Smooth muscle cell (in vitro differentiated cells): ENCODE measurements around the gene PPP1R14C. TPM values are rescaled to one million over a fixed set of nuclear protein-coding genes. Genes with fewer than 3 reads are reported as not detected.

ENCODE experiments used
- DNase-seq: peaks from one replicate; lab custom pipeline; 2025; ENCODE audit not compliant: unreplicated experiment; lab: John Stamatoyannopoulos, UW
- H2AFZ ChIP-seq: fragments of 200-600 bp; sonication (generic); 2 replicates; pipeline ENCODE4 v1.6.0; 2016; ENCODE audit warnings: antibody characterized with exemption, low read depth, mild to moderate bottlenecking
- H3F3A ChIP-seq: fragments of 200-600 bp; sonication (generic); 2 replicates; pipeline ENCODE4 v1.6.0; 2017; ENCODE audit warnings: antibody characterized with exemption, low read depth
- H3K27ac ChIP-seq: fragments of 200-600 bp; sonication (generic); 2 replicates; pipeline ENCODE4 v1.5.1; 2016; ENCODE audit warnings: low read depth, mild to moderate bottlenecking
- H3K27me3 ChIP-seq: fragments of 200-600 bp; sonication (generic); 2 replicates; pipeline ENCODE4 v1.6.1; 2016; ENCODE audit warnings: low read depth, mild to moderate bottlenecking
- H3K36me3 ChIP-seq: fragments of 200-600 bp; sonication (generic); 2 replicates; pipeline ENCODE4 v1.5.1; 2016; ENCODE audit warnings: low read depth
- H3K4me1 ChIP-seq: fragments of 200-600 bp; sonication (generic); 2 replicates; pipeline ENCODE4 v1.5.1; 2016; ENCODE audit warnings: low read depth
- H3K4me2 ChIP-seq: fragments of 200-600 bp; sonication (generic); 2 replicates; pipeline ENCODE4 v1.6.0; 2016; ENCODE audit warnings: mild to moderate bottlenecking
- H3K4me3 ChIP-seq: fragments of 200-600 bp; sonication (generic); 2 replicates; pipeline ENCODE4 v1.5.1; 2016; ENCODE audit warnings: mild to moderate bottlenecking
- H3K79me2 ChIP-seq: fragments of 200-600 bp; sonication (generic); 2 replicates; pipeline ENCODE4 v1.6.0; 2016; ENCODE audit warnings: low read depth, mild to moderate bottlenecking
- H3K9ac ChIP-seq: fragments of 200-600 bp; sonication (generic); 2 replicates; pipeline ENCODE4 v1.6.0; 2016; ENCODE audit warnings: low read depth
- H3K9me3 ChIP-seq: fragments of 200-600 bp; sonication (generic); replicated peaks from 2 replicates; pipeline ENCODE4 v1.5.1; 2016; ENCODE audit warnings: low read depth
- H4K20me1 ChIP-seq: fragments of 200-600 bp; sonication (generic); 2 replicates; pipeline ENCODE4 v1.6.0; 2016; ENCODE audit warnings: low read depth
- CTCF ChIP-seq: fragments of 200-600 bp; sonication (generic); IDR thresholded peaks from 2 replicates; pipeline ENCODE4 v1.5.1; 2017; ENCODE audit warnings: borderline replicate concordance, mild to moderate bottlenecking, antibody characterized with exemption; ENCODE audit not compliant: insufficient read depth, poor library complexity, severe bottlenecking
- WGBS: methylation state at CpG from one replicate; pipeline ENCODE4 v1.1.7; 2016; ENCODE audit warnings: low lambda C conversion rate; 5-methylcytosine and 5-hydroxymethylcytosine counted together
- polyA plus RNA-seq: library from polyadenylated mRNA; unstranded; fragments of >200 nt; fragmentation: Nextera tagmentation; extraction: Ambion mirVana; gene quantifications from 2 replicates; pipeline ENCODE4 v1.2.1, GENCODE V29; 2016
- total RNA-seq: library from RNA; depleted of rRNA; stranded (reverse); fragments of >200 nt; gene quantifications from 2 replicates; pipeline ENCODE4 v1.2.3, GENCODE V29; 2014

The PPP1R14C gene
- total and polyA plus RNA-seq, 2 experiments from 2014 or later, result 2.6 to 7.9 TPM

- Histone ChIP-seq H3K79me2 (no peaks in the 10 kb centered on the region), H3K4me2 (no peak overlapping the region), H3K36me3 (no peaks in the 10 kb centered on the region), H3K27me3 (no peaks in the 10 kb centered on the region), H3K4me1 (no peaks in the 10 kb centered on the region), H3K9ac (no peak overlapping the region), H4K20me1 (no peaks in the 10 kb centered on the region), H3K4me3 (no peak overlapping the region), H3K9me3 (no peaks in the 10 kb centered on the region), H3K27ac (no peak overlapping the region), H3F3A (no peaks in the 10 kb centered on the region), H2AFZ (no peak overlapping the region)
- no peak for TF ChIP-seq CTCF
- no peak for DNase-seq
Observed at GRCh38 chr6:150165020-150165702, 22.3 kb downstream of the PPP1R14C start.

- no peaks in the 10 kb centered on the region for H3K36me3 ChIP-seq
- DNase-seq, result no peak
- no peaks in the 10 kb centered on the region for H3F3A ChIP-seq
- H3K9ac ChIP-seq, result no peak overlapping the region
- no peak overlapping the region for H3K4me3 ChIP-seq
- TF ChIP-seq CTCF, result no peak
- no peaks in the 10 kb centered on the region for H3K27me3 ChIP-seq
- H3K4me1 ChIP-seq, result no peaks in the 10 kb centered on the region
- no peaks in the 10 kb centered on the region for H3K79me2 ChIP-seq
- H3K4me2 ChIP-seq, result no peak overlapping the region
- 67% methylated on average over 6 of the region's 6 CpGs for WGBS
- no peaks in the 10 kb centered on the region for H3K9me3 ChIP-seq
- no peaks in the 10 kb centered on the region for H4K20me1 ChIP-seq
- H3K27ac ChIP-seq, result no peak overlapping the region
- H2AFZ ChIP-seq, result no peak overlapping the region
Observed at GRCh38 chr6:150167479-150167873, 24.6 kb downstream of the PPP1R14C start.

- Histone ChIP-seq H3K4me2 (no peak overlapping the region), H3K9me3 (no peaks in the 10 kb centered on the region), H4K20me1 (no peaks in the 10 kb centered on the region), H3K4me1 (no peaks in the 10 kb centered on the region), H3K79me2 (no peaks in the 10 kb centered on the region), H3K36me3 (no peaks in the 10 kb centered on the region), H3K4me3 (no peak overlapping the region), H3K9ac (no peak overlapping the region), H3K27ac (no peak overlapping the region), H2AFZ (no peak overlapping the region), H3F3A (no peaks in the 10 kb centered on the region), H3K27me3 (no peaks in the 10 kb centered on the region)
- 95% methylated on average over 2 of the region's 2 CpGs for WGBS
- no peak for DNase-seq
- no peak for TF ChIP-seq CTCF
Observed at GRCh38 chr6:150169181-150169580, 26.3 kb downstream of the PPP1R14C start.

GRCh38 chr6:150169609-150170008 lies 26.8 kb downstream of the PPP1R14C start:
- Histone ChIP-seq H3K4me3 (no peak overlapping the region), H3K79me2 (no peaks in the 10 kb centered on the region), H3F3A (no peaks in the 10 kb centered on the region), H3K36me3 (no peaks in the 10 kb centered on the region), H3K27me3 (no peaks in the 10 kb centered on the region), H2AFZ (no peak overlapping the region), H3K9me3 (no peaks in the 10 kb centered on the region), H4K20me1 (no peaks in the 10 kb centered on the region), H3K4me2 (no peak overlapping the region), H3K4me1 (no peaks in the 10 kb centered on the region), H3K9ac (no peak overlapping the region), H3K27ac (peak overlapping the region; percentile 4)
- TF ChIP-seq CTCF, result no peak
- DNase-seq, result no peak
- WGBS, result 62% methylated on average over 4 of the region's 4 CpGs
